GM18519 (cell line): ENCODE measurements around the gene ZNHIT2.

Experiments
- ATAC-seq: cut with Tn5 transposase; IDR thresholded peaks from one replicate; pipeline ENCODE4 v1.9.1; 2021; ENCODE audit warnings: mild to moderate bottlenecking, moderate library complexity; ENCODE audit not compliant: unreplicated experiment, low FRiP score

The ZNHIT2 gene

GRCh38 chr11:65134952-65135632 is 17.6 kb upstream of the ZNHIT2 start:
- no peak for ATAC-seq

GRCh38 chr11:65134240-65134951 is 16.9 kb upstream of the ZNHIT2 start, which contains the start of gene SYVN1:
Gene SYVN1 (minus strand): TSS chr11:65134519. CDS start chr11:65133601, 918 bp downstream.
- ATAC-seq = no peak

- no peak for ATAC-seq
Observed at GRCh38 chr11:65133724-65134123, 16.2 kb upstream of the ZNHIT2 start.

- ATAC-seq = no peak
Observed at GRCh38 chr11:65132988-65133700, 15.6 kb upstream of the ZNHIT2 start.

GRCh38 chr11:65132238-65132987 is 14.9 kb upstream of the ZNHIT2 start:
- no peak for ATAC-seq

GRCh38 chr11:65131895-65132237 is 14.4 kb upstream of the ZNHIT2 start:
- ATAC-seq = no peak

- no peak for ATAC-seq
Observed at GRCh38 chr11:65131417-65131776, 13.9 kb upstream of the ZNHIT2 start.

GRCh38 chr11:65130631-65131416 is 13.3 kb upstream of the ZNHIT2 start:
- ATAC-seq = no peak

GRCh38 chr11:65129649-65130441 is 12.3 kb upstream of the ZNHIT2 start:
- ATAC-seq = no peak

- no peak for ATAC-seq
Observed at GRCh38 chr11:65128182-65129145, 11.0 kb upstream of the ZNHIT2 start.

- no peak for ATAC-seq
Observed at GRCh38 chr11:65127473-65128181, 10.1 kb upstream of the ZNHIT2 start.

GRCh38 chr11:65126624-65127274 is 9.2 kb upstream of the ZNHIT2 start:
- ATAC-seq = no peak

- no peak for ATAC-seq
Observed at GRCh38 chr11:65125197-65126056, 7.9 kb upstream of the ZNHIT2 start.

- ATAC-seq = no peak
Observed at GRCh38 chr11:65124480-65125196, 7.1 kb upstream of the ZNHIT2 start.

GRCh38 chr11:65121865-65122696 is 4.6 kb upstream of the ZNHIT2 start, which contains the start of the genes FAU and MRPL49:
Gene FAU (minus strand): TSS chr11:65122134. CDS start chr11:65121813, 321 bp downstream.
Gene MRPL49 (plus strand): TSS chr11:65122321. CDS start chr11:65122347, 26 bp downstream.
- ATAC-seq = peak; percentile 52
